Pancreas (tissue), 10 donors: ENCODE results near the gene DCTN4. TPM values are rescaled to one million over a fixed set of nuclear protein-coding genes. Genes with fewer than 3 reads are reported as not detected.

Experiments
- ATAC-seq, 4 donors: fragments of 200-7000 bp; cut with Tn5 transposase; one replicate each; pipeline versions ENCODE4 v1.8.0 to v1.9.1; 2020; ENCODE audit warnings: mild to moderate bottlenecking in 4 of 4, moderate library complexity in 4 of 4
- DNase-seq, 6 donors: peaks; one replicate each; pipeline ENCODE4 v3.0.0-alpha.2; 2020
- FAIRE-seq: peaks from 2 replicates; lab custom pipeline; 2012; peaks lifted over from hg19 to GRCh38; lab: Jason Lieb, UNC
- H3K27ac ChIP-seq, 4 donors: fragments of 200-600 bp; sonication (generic); 1 replicate in 3 of 4; 2 replicates in 1 of 4; pipeline versions ENCODE4 v1.5.0 to v1.8.0; 2020
- H3K27me3 ChIP-seq, 4 donors: fragments of 200-600 bp; one replicate each; pipeline ENCODE4 v1.8.0; 2021
- H3K36me3 ChIP-seq, 3 donors: fragments of 200-600 bp; sonication (generic) in 1 of 3; one replicate each; pipeline versions ENCODE4 v1.5.0 to v1.8.0; 2020 to 2021
- H3K4me1 ChIP-seq, 3 donors: fragments of 200-600 bp; one replicate each; pipeline ENCODE4 v1.8.0; 2021
- H3K4me3 ChIP-seq, 4 donors: fragments of 200-600 bp; sonication (generic) in 2 of 4; one replicate each; pipeline versions ENCODE4 v1.5.0 to v1.8.0; 2020 to 2021
- H3K9me3 ChIP-seq, 4 donors: fragments of 200-600 bp; one replicate each; pipeline ENCODE4 v1.8.0; 2021
- WGBS, 2 donors: extraction: QIAGEN DNeasy Blood & Tissue Kit; methylation state at CpG; one replicate each; pipeline ENCODE4 v1.1.7; 2013; 5-methylcytosine and 5-hydroxymethylcytosine counted together
- intact Hi-C, 3 donors: fragments of 100-400 bp; cut with DNase I; formaldehyde crosslinking; loops; one replicate each; pipeline versions ENCODE4 v1.11.1 to v1.14.2; 2022
- polyA plus RNA-seq, 2 donors: library from polyadenylated mRNA; stranded (reverse); fragments of 200-250 nt; gene quantifications; one replicate each; pipeline ENCODE4 v1.2.3, GENCODE V29; 2013
- total RNA-seq, 6 donors: library from RNA; stranded (reverse); fragmentation: NEBNext Ultra II Directional in 4 of 6; extraction: Animal tissue kit (Norgen Biotek cat#: 25700) in 4 of 6; gene quantifications; one replicate each; pipeline versions ENCODE4 v1.2.1 to v1.2.4, GENCODE V29; 2021 to 2023
- TF ChIP-seq, protein P1 (sequence below), 4 donors: fragments of 200-600 bp; sonication (generic) in 3 of 4; IDR thresholded peaks; one replicate each; pipeline versions ENCODE4 v1.5.0 to v1.8.0; 2021; ENCODE audit warnings: antibody characterized with exemption in 4 of 4
- donor health status: healthy with polysubstance abuse.
- donor health status: DM: no; HTN: no; CAD: no; lungs with moderate emphysema.
- donor health status: DM: no; HTN: no; CAD: no.
- donor health status: control.
- donor health status: control.
- donor health status: Bipolar disorder and iron deficiency.
- donor health status: DM: yes; HTN: yes; CAD: no.
- donor health status: DM: no; HTN: no; CAD: no.
- donor health status: DM: no; HTN: no; CAD: no.
- donor health status: DM: yes; HTN: yes; CAD: no.

Gene DCTN4
- total and polyA plus RNA-seq, 8 donors = 13.8 to 61.1 (median 45.1) TPM

DNA sequence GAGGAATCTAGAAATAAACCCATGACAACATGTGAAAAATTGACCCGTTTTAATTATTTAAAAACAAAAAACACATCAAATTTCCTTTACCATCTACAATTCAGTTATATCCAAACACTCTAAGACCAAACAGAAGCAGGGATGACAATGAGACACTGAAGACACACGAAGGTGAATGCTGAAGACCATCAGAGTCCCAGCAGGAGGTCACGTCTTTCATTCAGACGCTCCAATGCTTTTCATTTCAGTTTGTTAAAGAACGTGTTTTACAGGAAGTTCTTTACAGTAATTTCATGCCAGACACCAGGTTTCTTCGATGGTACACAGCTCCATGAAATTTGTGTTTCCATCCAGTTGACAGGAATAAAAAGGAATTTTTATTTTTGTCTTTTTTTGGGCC, 68.1 kb downstream of the DCTN4 start:
- Histone ChIP-seq H3K4me1 (no peaks in the 10 kb centered on the region), H3K36me3 (peaks cover 5 to 50% (median 48%) of the 10 kb centered on the region in 3 donors), H3K27ac (no peak overlapping the region), H3K4me3 (no peak overlapping the region), H3K9me3 (no peaks in the 10 kb centered on the region), H3K27me3 (no peaks in the 10 kb centered on the region)
- TF ChIP-seq, protein P1, sequence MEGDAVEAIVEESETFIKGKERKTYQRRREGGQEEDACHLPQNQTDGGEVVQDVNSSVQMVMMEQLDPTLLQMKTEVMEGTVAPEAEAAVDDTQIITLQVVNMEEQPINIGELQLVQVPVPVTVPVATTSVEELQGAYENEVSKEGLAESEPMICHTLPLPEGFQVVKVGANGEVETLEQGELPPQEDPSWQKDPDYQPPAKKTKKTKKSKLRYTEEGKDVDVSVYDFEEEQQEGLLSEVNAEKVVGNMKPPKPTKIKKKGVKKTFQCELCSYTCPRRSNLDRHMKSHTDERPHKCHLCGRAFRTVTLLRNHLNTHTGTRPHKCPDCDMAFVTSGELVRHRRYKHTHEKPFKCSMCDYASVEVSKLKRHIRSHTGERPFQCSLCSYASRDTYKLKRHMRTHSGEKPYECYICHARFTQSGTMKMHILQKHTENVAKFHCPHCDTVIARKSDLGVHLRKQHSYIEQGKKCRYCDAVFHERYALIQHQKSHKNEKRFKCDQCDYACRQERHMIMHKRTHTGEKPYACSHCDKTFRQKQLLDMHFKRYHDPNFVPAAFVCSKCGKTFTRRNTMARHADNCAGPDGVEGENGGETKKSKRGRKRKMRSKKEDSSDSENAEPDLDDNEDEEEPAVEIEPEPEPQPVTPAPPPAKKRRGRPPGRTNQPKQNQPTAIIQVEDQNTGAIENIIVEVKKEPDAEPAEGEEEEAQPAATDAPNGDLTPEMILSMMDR (IDR thresholded peaks at IDR 0.05) = no peak
- 78 to 80% methylated on average over 6 of the region's 6 CpGs for WGBS, 2 donors
- FAIRE-seq = no peak
- DNase-seq = no peak
- intact Hi-C loops = no loop called here
- no peak for ATAC-seq

DNA sequence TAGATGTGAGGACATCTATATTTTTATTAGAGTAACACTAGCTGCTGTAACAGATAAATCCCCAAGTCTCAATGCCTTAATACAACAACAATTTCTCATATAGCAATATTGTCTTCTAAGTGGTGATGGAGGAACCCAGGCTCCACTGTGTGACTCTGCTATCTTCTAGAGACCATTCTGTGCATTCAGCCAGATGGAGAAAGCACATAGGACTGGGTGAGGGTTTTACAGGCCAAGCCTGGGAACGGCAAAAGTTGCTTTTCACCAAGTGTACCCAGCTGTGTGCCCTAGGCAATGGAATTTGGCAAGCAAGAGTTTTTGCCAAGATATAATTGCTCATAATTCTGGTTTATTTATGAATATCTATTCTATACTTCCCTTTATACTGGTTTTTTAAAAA, 69.7 kb downstream of the DCTN4 start:
- H3K4me3 ChIP-seq = no peak overlapping the region
- TF ChIP-seq, protein P1 (IDR thresholded peaks at IDR 0.05) = no peak
- FAIRE-seq (no peak), DNase-seq (no peak), ATAC-seq (no peak)
- H3K9me3 ChIP-seq = no peaks in the 10 kb centered on the region
- peaks cover 5 to 34% (median 31%) of the 10 kb centered on the region in 3 donors for H3K36me3 ChIP-seq
- intact Hi-C loops = no loop called here
- no peak overlapping the region for H3K27ac ChIP-seq
- no peaks in the 10 kb centered on the region for H3K27me3 ChIP-seq
- no peaks in the 10 kb centered on the region for H3K4me1 ChIP-seq
- 76 to 80% methylated on average over 1 of the region's 1 CpG for WGBS, 2 donors

DNA sequence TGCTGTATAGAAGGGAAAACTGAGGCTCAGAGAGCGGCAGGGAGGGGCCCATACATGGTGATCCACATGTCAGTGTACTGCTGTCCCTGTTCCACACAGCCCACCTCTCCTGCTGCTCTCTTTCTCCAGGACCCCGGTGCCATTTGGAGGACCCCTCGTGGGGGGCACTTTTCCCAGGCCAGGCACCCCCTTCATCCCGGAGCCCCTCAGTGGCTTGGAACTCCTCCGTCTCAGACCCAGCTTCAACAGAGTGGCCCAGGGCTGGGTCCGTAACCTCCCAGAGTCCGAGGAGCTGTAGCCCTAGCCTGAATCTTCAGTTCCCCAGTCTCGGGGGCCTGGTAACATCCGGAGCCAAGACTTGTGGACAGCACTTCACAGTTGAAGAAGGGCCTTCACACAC, 82.2 kb downstream of the DCTN4 start:
- DNase-seq (no peak), FAIRE-seq (no peak), ATAC-seq (no peak)
- Histone ChIP-seq H3K27ac (no peak overlapping the region), H3K36me3 (no peaks in the 10 kb centered on the region), H3K9me3 (no peaks in the 10 kb centered on the region), H3K27me3 (no peaks in the 10 kb centered on the region), H3K4me3 (no peak overlapping the region), H3K4me1 (peaks cover 0 to 4% (median 0%) of the 10 kb centered on the region in 3 donors)
- TF ChIP-seq, protein P1 (IDR thresholded peaks at IDR 0.05) = no peak
- 74 to 85% methylated on average over 9 of the region's 9 CpGs for WGBS, 2 donors
- intact Hi-C loops = no loop called here

DNA sequence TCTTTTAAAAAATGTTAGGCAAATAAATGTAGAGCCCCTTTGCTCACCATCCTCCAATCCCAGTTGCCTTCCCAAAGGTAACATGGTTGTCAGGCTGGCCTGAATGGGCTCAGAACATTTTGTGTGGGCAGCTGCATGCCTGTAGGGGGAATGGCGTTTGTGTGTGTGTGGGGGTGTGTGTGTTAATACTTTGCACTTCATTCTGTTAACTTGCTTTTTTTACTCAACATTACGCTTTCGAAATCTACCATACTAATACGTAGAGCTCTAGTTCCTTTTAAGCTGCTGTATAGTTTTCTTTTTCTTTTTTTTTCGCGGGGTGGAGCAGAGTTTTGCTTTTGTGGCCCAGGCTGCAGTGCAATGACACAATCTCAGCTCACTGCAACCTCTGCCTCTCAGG, 83.7 kb downstream of the DCTN4 start:
- Histone ChIP-seq H3K9me3 (no peaks in the 10 kb centered on the region), H3K36me3 (no peaks in the 10 kb centered on the region), H3K4me1 (peaks cover 0 to 5% (median 0%) of the 10 kb centered on the region in 3 donors), H3K4me3 (no peak overlapping the region), H3K27me3 (no peaks in the 10 kb centered on the region), H3K27ac (no peak overlapping the region)
- DNase-seq (no peak), ATAC-seq (no peak), FAIRE-seq (no peak)
- WGBS, 2 donors = 78 to 82% methylated on average over 6 of the region's 6 CpGs
- TF ChIP-seq, protein P1 (IDR thresholded peaks at IDR 0.05) = no peak
- intact Hi-C loops = no loop called here

DNA sequence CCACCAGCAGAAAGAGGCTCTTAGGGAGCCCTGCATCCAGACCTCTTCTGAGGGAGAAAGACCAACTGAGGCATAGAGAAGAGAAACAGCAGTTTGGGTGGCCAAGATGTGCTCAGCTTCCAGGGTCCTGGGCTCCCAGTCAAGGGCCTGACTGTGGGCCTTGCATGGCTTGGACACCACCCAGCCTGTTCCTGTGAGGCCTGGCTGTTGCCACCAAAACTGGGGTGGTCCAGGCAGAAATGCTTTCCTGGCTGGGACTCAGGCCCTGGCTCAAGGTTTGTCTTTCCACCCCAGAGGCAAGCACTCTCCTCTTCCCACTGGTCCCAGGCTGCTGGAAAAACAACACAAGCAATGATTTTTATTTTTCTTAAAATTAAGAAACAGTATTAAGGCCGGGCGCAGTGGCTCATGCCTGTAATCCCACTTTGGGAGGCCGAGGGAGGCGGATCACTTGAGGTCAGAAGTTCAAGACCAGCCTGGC, 84.4 kb downstream of the DCTN4 start:
- Histone ChIP-seq H3K27ac (no peak overlapping the region), H3K36me3 (no peaks in the 10 kb centered on the region), H3K4me1 (peaks cover 0 to 5% (median 0%) of the 10 kb centered on the region in 3 donors), H3K4me3 (no peak overlapping the region), H3K27me3 (no peaks in the 10 kb centered on the region), H3K9me3 (no peaks in the 10 kb centered on the region)
- intact Hi-C loops = no loop called here
- TF ChIP-seq, protein P1 (IDR thresholded peaks at IDR 0.05) = no peak
- WGBS, 2 donors = 85 to 91% methylated on average over 4 of the region's 4 CpGs
- no peak for FAIRE-seq
- no peak for DNase-seq
- peak in 1 of 4 donors; percentile 6 for ATAC-seq
